Hematopoietic multipotent progenitor cell treated with erythropoietin and hydrocortisone succinate and interleukin-3 and kit ligand, for 6 days (in vitro differentiated cells): ENCODE results near the gene EFHD2.
"Not testable (repeated sequence)": the region's sequence is repeated elsewhere in the genome, so short reads cannot be mapped to it uniquely, and the experiment has no call there.

Source experiments
- DNase-seq: peaks from one replicate; pipeline ENCODE4 v3.0.0-alpha.2; 2015

The EFHD2 gene

DNA sequence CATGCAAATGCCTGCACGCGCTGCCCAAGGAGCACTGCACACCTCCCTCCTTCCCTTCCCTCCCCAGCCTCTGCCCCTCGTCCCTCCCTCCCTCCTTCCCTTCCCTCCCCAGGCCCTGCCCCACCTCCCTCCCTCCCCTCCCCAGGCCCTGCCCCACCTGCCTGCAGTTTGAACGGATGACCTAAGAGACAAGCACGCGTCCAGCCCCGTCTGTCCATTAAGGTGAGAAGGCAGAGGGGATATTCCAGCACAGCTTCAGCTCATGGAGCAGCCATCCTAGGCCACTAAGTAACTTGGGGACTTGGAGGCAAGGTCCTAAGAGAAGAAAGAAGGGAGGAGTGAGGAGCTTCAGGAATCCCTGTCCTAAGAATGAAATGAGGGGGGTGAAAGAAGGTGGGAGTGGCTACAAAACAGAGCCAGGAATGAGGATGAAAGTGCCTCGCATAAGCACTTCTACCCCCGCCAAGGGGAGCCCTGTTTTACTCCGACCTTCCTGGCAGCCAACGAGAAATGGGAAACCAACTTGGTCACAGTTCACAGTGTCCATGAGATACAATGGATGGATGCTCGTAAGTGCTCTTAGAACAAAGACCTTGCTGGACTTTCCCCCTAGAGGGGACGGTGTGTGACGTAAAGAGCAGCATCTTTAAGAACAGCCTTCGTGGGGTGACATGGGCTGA lies 21.3 kb upstream of the EFHD2 start:
- DNase-seq, result no peak

DNA sequence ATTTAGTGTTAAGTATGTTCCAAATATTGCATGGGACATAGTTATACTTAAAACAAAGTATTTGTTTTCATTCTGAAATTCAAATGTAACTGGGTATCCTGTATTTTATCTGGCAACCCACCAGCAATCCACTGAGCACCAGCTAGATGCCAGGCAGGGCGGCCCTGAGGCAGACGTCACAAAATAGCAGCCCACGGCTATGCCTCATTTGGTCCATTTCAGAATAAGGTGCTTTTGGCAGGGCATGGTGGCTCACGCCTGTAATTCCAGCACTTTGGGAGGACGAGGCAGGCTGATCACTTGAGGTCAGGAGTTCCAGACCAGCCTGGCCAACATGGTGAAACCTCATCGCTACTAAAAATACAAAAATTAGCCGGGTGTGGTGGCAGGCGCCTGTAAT lies 19.9 kb upstream of the EFHD2 start:
- not testable (repeated sequence) for DNase-seq

DNA sequence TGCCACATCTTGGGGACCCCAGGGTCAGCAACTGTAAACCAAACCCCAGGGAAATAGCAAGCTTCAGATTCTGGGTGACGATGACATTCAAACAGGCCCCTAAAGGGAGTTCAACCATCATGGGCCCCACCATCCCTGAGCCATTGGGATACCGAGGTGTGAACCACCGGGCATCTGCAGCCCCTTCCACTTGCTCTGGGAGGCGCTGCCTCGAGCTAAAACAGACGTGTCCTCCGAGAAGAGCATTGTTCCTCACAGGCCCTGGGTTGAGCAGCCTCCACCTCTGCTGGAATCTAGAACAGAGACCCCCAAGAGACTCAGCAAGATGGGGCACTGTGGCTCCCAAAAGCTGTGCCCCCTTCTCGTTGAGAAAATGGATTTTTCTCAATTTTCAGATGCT lies 19.0 kb upstream of the EFHD2 start:
- DNase-seq, result no peak

DNA sequence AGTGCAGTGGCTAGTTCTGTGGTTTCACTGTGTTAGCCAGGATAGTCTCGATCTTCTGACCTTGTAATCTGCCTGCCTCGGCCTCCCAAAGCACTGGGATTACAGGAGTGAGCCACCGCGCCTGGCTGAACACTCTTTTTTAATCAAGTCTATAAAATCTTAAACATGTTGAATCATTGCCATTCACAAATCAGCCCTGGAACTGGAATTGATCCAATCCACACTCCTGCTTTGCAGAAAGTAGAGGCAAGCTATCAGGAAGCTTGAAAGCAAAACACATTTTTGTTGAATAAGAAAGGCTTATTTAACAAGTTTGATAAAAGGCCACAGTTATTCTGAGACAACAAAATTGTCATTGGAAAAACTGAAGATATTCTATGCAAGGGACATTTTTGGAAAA lies 18.3 kb upstream of the EFHD2 start:
- DNase-seq, result no peak

DNA sequence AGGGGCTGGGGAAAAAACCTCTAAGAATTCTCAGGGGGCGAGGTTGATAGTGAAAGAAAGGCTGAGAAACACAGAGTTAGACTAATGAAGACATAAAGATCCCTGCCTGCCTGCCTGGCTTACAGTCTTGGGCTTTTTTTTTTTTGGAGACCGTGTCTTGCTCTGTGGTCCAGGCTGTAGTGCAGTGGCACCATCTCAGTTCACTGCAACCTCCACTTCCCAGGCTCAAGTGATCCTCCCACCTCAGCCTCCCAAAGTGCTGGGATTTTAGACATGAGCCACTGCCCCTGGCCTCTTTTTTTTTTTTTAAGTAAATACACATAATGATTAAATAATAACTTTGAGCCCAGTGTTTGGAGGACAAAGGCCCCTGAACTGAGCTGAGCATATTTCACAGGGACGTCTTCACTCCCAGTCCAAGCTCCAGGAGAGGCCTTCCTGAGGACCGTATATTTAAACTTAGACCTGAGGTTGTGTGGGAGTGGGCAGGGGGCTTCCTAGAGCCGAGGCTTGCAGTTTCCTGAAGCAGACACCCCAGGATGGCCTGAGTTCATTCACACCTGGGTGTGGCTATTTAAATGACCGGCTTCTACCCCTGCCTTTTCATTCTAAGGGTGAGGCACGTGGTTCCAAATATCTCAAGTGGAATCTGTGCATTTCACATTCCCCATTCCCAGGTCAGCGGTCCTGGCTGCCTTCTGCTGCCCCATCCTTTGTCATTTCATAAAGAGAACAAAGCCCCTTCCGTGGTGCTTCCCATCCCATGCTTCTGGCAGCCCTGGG lies 16.0 kb upstream of the EFHD2 start:
- DNase-seq, result no peak

DNA sequence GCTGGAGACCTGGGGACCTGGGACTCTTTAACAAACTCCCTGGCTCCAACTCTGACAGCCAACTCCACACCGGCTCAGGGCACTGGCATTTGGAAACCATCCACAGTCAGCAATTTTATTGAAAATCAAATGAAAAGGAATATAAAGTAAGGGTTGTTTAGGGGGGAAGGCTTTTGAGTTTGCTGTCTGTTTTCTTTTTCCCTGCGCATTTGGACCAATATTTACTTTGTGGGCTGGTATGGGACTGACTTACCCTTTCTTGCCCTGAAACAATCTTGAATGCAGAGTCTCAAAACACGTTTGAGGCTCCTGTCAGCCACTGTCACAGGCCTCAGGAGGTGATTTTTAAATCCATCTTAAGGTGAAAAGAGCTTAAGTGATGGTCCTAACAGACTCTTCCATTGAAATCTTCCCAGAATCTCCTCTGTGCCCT lies 15.4 kb upstream of the EFHD2 start:
- no peak for DNase-seq

DNA sequence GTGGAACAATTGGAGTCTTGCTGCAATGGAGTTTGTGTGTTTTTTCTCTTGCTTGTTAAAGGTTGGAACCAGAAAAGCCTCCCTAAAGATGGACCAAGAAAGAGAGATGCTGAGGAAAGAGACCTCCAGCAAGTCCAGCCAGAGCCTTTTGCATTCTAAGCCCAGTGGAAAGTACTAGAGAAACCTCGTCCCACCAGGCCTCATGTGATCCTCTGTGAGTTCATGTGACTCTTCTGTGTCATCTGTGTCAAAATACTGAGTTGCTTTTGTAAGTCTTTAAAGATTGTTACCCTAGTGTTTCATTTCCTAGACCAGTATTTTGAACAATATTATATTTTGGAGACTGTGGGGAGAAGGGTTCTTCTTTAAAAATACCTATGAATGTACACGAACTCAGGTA lies 12.5 kb upstream of the EFHD2 start:
- DNase-seq, result no peak

DNA sequence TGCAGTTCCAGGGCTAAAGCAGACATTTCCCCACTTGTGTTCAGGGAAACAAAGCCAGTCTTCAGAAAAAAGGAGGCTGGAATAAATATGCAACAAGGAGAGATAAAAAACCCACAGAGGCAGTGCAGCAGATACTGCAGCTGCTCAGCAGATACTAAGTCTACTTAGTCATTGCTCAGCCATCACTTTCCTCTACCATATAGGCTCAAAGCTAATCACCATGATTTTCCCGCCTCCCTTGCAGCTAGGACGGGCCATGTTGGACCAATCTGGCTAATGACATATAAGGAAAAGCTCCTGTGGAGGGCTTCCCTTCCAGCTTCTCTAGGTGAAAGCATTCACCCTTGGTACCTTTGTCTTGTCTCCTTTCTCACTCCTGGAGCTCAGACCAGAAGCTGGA lies 10.0 kb upstream of the EFHD2 start:
- DNase-seq, result no peak

DNA sequence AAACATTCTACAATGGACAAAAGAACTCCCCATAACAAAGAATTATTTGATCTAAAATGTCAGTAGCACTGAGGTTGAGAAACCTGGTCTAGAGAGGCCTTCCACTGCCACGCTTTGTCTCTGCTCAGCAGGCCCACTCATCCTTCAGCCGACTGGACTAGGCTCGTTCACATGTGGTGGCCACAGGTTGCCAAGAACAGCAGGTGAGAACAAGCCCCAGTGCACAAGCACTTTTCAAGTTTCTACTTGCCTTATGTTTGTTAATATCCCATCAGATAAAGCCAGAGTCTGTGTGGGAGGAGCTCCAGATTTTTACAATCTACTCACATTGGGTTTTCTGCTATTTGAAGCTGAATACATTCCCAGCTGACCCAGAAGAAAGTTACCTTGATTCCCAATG lies 9.1 kb upstream of the EFHD2 start:
- DNase-seq, result no peak

DNA sequence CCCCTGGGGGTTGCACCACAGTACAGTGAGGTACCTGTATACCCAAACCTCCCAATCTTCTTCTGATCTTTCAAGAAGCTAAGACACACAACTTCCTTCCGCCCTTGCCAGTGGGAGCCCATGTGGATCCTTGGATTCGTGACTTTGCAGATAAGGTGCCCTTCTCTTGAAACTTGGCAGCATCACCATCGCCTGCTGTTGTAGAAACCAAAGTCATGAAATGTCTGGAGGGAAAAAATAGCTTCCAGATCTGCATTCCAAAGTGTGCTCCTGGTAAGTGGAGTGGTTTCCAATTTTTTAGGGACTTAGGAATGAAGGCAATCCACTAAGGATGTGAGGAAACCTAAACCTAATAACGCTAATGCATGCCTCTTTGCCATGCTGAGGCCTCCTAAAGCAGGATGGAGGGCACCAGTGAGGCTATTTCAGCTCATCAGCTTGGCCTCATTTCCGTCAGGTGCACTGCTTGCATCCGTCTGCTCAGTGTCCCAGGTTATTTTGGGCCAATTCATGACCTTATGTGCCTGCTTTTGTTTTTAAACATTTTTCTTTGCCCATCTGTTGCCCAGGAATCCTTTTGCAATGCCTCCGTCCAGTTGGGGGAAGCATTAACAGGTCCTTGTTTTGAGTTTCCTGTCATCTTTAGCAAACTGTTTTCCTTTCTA lies 8.2 kb upstream of the EFHD2 start:
- DNase-seq, result no peak

DNA sequence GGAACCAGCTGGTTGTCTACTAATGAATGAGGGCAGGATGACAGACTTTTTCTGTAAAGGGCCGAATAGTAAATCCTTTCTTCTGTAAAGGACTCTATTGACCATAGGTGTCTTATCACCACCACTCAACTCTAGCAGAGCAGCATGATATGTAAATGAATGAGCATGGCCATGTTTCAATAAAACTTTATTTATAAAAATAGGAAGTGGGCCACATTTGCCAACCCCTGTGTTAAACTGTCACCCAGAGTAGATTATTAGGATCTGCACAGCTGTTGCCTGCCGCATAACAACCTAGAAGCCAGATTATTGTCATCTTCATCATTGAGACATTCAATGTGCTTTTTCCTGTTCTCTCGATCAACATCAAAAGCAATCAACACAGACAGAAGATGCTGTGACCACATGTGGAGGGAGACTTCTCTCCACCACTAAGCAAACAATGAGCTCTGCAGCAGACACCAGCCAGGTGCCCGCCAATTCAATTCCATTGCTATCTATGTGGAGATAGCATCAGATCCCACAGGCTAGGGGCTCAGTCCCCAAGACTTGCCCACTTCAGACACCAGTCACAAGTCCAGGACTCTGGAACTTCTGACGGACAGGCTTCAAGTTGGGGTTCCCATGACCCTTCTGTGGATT lies 6.8 kb upstream of the EFHD2 start:
- DNase-seq, result no peak

DNA sequence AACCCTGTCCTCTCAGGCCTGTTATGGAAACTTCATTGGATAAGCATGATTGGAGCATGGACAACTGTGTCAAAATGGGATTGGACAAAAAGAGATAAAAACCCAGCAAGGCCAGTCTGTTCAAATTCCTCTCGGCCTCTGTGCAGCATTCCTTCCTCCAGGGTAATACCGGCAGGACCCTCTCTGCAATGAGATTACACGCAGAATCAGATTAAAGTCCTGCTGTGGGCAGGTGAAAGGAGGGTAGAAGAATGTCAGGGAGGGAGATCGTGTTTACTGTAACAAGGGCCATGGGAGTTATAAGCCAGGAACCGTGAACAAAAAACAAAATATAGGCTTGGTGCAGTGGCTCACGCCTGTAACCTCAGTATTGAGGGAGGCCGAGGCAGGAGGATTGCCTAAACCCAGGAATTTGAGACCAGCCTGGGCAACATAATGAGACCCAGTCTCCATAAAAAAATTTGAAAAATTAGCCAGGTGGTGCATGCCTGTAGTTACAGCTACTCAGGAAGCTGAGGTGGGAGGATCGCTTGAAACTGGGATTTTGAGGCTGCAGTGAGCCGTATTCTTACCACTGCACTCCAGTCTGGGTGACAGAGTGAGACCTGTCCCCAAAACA lies 5.6 kb upstream of the EFHD2 start:
- no peak for DNase-seq

DNA sequence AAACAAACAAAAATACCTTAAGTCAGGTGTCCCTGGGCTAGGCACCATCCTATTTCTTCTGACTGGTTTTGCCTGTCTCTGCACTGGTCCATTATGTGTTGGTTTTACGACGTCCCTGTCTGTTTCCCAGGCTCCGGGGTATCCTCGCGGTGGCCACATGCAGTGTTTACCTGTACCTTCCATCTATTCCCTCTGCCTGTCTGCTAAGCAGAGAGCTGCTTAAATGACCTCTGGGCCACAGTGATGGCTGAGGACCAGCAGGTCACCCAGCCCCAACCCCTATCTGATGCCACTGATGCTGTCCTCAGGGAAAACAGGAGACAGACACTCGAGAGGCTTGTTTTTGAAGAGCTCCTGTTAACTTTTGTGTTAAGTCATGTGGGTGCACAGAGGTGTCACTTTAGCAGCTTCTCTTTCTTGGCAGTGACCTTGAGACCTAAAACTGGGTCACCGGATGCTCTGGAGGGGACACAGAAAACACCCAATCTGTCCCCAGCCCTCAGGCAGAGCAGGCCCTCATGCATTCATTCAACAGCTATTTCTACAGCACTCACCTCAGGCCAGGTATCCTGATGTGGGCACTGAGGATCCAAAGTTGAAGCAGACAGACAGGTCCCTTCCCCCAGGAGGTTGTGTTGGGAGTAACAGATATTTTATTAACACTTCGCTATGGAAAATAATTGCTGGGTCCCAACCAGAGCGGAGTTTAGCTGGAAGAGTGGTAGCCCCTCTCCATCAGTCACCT lies 4.4 kb upstream of the EFHD2 start:
- DNase-seq, result no peak

DNA sequence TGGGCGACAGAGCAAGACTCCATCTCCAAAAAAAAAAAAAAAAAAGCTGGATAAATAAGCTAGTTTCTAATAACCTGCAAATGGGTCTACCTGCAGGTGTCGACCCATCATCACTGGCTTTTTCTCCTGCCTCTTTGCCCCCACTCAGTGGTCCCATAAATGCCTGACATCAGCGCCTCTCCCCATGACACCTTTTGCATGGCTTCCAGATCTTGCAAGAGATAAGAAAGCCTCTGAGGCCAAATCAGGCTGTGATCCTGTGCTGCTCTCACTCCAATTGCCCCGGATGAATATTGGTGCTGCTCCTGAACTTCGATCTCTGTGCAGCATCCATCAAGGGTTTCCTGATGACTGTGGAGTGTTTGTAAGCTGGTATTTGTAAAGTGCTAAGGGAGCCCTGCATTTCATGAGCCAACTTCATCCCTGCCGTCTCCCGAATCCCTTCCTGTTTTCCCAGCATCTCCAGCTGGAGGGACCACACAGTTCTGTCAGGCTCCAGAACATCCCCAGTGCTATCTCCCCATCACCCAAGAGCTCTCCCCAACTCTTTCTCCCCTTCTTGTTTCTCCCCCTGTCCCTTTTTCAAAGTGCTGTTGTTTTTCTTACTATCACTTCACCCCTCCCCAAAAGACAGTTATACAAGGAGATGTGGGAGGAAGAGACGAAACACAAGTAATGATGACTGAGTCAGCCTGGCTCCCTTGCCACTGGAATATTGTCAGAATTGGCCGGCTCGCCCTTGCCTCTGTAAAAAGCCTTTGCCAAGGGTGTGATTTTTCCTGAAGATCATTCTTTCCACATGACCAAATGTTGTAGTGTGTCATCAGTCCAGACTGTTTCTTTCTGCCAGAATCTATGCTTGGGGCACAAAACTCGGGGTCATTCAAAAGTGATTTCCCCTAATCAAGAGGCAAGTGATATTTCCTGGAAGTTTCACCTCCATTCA lies 2.8 kb upstream of the EFHD2 start:
- DNase-seq, result no peak

DNA sequence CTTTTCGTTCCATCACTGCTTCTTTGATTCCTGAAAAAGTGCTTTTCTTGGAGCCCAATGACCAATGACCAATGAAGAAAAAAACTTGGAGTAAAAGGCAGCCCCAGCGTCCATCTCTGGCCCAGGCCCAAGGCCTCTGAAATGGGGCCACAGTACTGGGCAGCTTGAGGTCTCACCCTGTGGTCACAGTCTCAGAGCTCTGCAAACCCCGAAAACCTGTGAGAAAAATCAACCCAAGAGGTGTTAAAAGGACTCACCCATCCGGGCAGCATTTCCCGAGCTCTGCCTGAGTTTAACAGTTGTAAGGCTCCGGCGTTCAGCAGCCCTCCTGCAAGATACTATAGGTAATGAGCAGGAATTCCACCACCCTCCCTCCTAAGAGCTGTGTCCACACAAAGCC lies 2.1 kb upstream of the EFHD2 start:
- no peak for DNase-seq

DNA sequence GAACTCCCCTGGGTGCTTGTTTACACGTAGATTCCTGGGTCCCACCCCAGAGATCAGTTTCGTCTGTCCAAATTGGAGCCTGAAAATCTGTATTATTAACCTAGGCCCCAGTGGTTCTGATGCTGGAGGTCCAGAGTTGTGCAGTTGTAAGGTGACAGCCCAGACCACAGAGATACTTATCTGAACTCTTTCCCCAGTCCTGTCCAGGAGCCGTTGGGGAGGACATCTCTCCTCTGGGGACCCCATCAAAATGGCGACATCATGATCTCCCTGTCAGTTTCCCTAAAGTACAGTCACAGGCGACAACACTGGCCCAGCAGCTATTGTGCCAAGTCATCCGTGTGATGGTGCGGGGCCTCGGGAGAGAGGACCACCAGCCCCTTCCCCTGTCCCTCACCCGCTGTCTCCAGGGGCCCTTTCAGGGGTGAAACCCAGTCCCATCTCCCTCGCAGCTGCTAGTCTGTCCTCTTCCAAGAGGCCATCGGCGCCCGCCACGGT lies 749 bp upstream of the EFHD2 start:
- DNase-seq, result no peak

DNA sequence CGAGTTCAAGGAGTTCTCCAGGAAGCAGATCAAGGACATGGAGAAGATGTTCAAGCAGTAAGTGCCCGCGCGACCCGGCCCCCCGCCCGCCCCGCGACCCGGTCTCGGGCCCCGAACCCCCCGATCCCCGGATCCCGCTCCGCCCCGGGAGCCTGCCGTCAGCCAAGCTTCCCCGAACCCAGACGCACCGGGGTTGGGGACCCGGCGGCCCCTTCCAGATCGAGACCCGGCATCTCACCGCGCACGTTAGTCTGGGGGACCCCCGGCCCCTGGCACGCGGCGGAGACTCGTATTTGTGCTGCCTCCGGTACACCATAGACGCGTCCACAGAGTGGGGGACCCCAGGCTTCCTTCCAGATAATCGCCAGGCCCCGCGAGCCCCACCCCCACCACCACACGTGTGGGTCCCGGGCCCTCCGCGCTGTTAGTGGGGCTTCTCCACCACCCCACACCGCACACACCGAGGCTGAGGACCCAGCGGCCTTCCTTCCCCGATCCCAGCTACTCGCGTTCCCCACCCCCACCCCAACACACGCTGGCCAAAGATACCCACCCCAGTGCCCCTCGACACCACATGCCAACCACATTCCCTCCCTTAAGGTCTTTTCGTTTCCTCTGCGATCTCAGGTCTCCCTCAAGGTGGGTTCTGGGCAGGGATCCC lies 665 bp downstream of the EFHD2 start:
- peak; percentile 28 for DNase-seq

DNA sequence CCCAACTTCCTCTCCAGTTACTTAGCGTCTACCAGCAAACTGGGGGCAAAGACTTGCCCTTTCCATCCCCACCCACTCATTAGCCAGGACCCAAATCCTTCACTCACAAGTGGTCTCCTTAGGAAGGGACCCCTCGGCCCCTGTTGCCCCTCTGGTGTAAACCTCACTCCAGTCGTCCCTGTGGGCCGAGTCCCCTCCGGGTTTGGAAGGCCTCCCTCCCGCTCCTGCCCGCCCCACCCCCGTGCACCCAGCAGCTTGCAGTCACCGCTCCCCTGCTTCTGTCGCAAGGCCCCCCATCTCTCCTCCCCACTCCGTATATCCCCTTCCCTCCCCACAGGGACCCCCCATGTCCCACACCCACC lies 1.2 kb downstream of the EFHD2 start:
- no peak for DNase-seq

DNA sequence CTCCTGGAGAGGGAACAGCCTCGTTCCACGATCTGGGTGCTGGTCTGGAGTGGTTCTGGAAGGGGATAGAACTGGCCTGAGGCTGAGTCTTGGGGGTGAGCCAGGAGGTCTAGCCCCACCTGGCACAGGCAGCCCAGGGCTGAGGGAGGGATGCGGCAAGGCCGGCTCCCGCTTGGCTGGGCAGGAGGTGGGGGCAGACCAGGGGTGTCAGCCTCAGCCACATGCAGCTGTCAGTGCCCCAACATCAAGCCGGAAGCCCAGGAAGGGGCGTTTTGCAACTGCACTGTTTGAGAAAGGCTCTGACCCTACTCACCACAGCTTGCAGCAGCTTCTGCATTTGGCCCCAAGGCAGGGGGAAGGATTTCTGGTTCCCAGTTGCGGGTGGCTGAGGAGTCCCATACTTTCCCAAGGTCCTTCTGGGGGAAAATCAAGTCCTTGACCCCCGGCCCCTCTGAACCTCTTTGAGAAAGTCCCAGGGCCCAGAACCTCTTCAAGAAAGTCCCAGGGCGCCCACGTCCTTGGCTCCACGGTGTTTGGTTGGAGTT lies 2.0 kb downstream of the EFHD2 start:
- peak; percentile 82 for DNase-seq

DNA sequence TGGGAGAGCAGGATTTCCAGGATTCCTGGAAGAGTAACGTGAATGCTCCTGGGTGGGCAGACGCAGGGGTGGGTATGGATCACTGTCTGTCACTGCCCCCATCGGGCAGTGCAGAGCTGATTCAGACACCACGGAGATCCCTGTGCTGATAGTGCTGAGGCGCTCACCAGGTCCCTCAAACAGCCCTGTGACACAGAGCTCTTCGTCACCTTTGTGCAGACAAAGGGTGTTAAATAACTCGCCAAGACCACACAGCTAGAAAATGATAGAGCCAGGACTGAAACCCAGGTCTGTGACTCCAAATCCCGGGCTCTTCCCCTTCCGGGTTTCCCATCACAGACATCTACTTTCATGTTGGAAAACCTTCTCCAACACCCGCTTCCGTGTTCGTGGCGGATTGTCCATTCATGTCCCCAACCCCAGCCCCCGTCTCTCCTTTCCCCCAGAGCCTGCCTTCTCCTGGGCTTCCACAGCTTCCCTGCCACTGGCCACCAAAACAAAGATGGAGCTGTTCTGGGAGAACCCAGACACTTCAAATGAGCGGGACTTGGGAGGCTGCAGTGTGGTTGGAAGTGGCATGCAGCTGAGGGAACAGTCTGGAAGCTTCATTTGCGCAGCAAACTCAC lies 2.6 kb downstream of the EFHD2 start:
- peak; percentile 70 for DNase-seq
